BLaER1 (cell line): ENCODE measurements around the gene BLM.

Experiments used
- H3K27ac ChIP-seq: shearing (Covaris generic); formaldehyde crosslinking; 2 replicates; pipeline ENCODE4 v1.8.1; 2022
- H3K27me3 ChIP-seq: shearing (Covaris generic); formaldehyde crosslinking; 2 replicates; pipeline ENCODE4 v1.8.1; 2022
- H3K36me3 ChIP-seq: shearing (Covaris generic); formaldehyde crosslinking; 2 replicates; pipeline ENCODE4 v1.8.1; 2022
- H3K4me1 ChIP-seq: shearing (Covaris generic); formaldehyde crosslinking; 2 replicates; pipeline ENCODE4 v1.8.1; 2022
- H3K4me2 ChIP-seq: shearing (Covaris generic); formaldehyde crosslinking; 2 replicates; pipeline ENCODE4 v1.8.1; 2022
- H3K4me3 ChIP-seq: shearing (Covaris generic); formaldehyde crosslinking; 2 replicates; pipeline ENCODE4 v1.8.1; 2022
- H3K9ac ChIP-seq: shearing (Covaris generic); formaldehyde crosslinking; 2 replicates; pipeline ENCODE4 v1.8.1; 2022
- H3K9me3 ChIP-seq: shearing (Covaris generic); formaldehyde crosslinking; 2 replicates; pipeline ENCODE4 v1.8.1; 2022
- H4K20me1 ChIP-seq: shearing (Covaris generic); formaldehyde crosslinking; 2 replicates; pipeline ENCODE4 v1.8.1; 2022
- Cebpa-rat ChIP-seq: shearing (Covaris generic); IDR thresholded peaks from 2 replicates; pipeline ENCODE4 v1.8.1; 2022

The BLM gene

GRCh38 chr15:90814191-90814821 is 97.2 kb downstream of the BLM start:
- TF ChIP-seq Cebpa-rat = no peak
- Histone ChIP-seq H4K20me1 (no peaks in the 10 kb centered on the region), H3K27me3 (no peaks in the 10 kb centered on the region), H3K4me3 (no peak overlapping the region), H3K4me2 (no peak overlapping the region), H3K27ac (no peak overlapping the region), H3K9ac (0 out of 2 replicates have a peak overlapping the region, but pooled peaks have one; percentile 21), H3K4me1 (peaks cover 42% of the 10 kb centered on the region), H3K36me3 (peaks cover 65% of the 10 kb centered on the region), H3K9me3 (no peaks in the 10 kb centered on the region)

- Histone ChIP-seq H3K4me3 (no peak overlapping the region), H3K4me1 (peaks cover 60% of the 10 kb centered on the region), H3K9me3 (no peaks in the 10 kb centered on the region), H3K36me3 (peaks cover 42% of the 10 kb centered on the region), H3K27me3 (no peaks in the 10 kb centered on the region), H3K9ac (peak overlapping the region; percentile 69; the same call in 1 of the 2 replicates), H3K27ac (peak overlapping the region; percentile 88), H4K20me1 (no peaks in the 10 kb centered on the region), H3K4me2 (peak overlapping the region; percentile 85)
- no peak for TF ChIP-seq Cebpa-rat
Observed at GRCh38 chr15:90816401-90817116, 99.4 kb downstream of the BLM start.

GRCh38 chr15:90817117-90818057 is 100.2 kb downstream of the BLM start:
- peak overlapping the region; percentile 88 for H3K27ac ChIP-seq
- peaks cover 60% of the 10 kb centered on the region for H3K4me1 ChIP-seq
- H4K20me1 ChIP-seq = no peaks in the 10 kb centered on the region
- H3K4me2 ChIP-seq = peak overlapping the region; percentile 85
- peak overlapping the region; percentile 69; the same call in 1 of the 2 replicates for H3K9ac ChIP-seq
- H3K36me3 ChIP-seq = peaks cover 34% of the 10 kb centered on the region
- no peaks in the 10 kb centered on the region for H3K9me3 ChIP-seq
- no peak for TF ChIP-seq Cebpa-rat
- H3K27me3 ChIP-seq = no peaks in the 10 kb centered on the region
- peak overlapping the region; percentile 20; the same call in 1 of the 2 replicates for H3K4me3 ChIP-seq

GRCh38 chr15:90818251-90819210 is 101.4 kb downstream of the BLM start:
- no peaks in the 10 kb centered on the region for H4K20me1 ChIP-seq
- no peak for TF ChIP-seq Cebpa-rat
- H3K4me1 ChIP-seq = peaks cover 66% of the 10 kb centered on the region
- peak overlapping the region; percentile 88 for H3K27ac ChIP-seq
- H3K27me3 ChIP-seq = no peaks in the 10 kb centered on the region
- peak overlapping the region; percentile 48 for H3K4me3 ChIP-seq
- H3K4me2 ChIP-seq = peak overlapping the region; percentile 85
- peak overlapping the region; percentile 70 for H3K9ac ChIP-seq
- H3K9me3 ChIP-seq = no peaks in the 10 kb centered on the region
- peaks cover 23% of the 10 kb centered on the region for H3K36me3 ChIP-seq

GRCh38 chr15:90819390-90819789 is 102.2 kb downstream of the BLM start:
- peak overlapping the region; percentile 85 for H3K4me2 ChIP-seq
- peak overlapping the region; percentile 70 for H3K9ac ChIP-seq
- peaks cover 74% of the 10 kb centered on the region for H3K4me1 ChIP-seq
- H3K27me3 ChIP-seq = no peaks in the 10 kb centered on the region
- no peaks in the 10 kb centered on the region for H4K20me1 ChIP-seq
- peaks cover 14% of the 10 kb centered on the region for H3K36me3 ChIP-seq
- H3K9me3 ChIP-seq = no peaks in the 10 kb centered on the region
- peak overlapping the region; percentile 48 for H3K4me3 ChIP-seq
- TF ChIP-seq Cebpa-rat = no peak
- peak overlapping the region; percentile 88 for H3K27ac ChIP-seq

GRCh38 chr15:90819850-90820249 is 102.7 kb downstream of the BLM start:
- TF ChIP-seq Cebpa-rat = no peak
- peak overlapping the region; percentile 88 for H3K27ac ChIP-seq
- no peaks in the 10 kb centered on the region for H4K20me1 ChIP-seq
- H3K27me3 ChIP-seq = no peaks in the 10 kb centered on the region
- no peaks in the 10 kb centered on the region for H3K9me3 ChIP-seq
- H3K4me2 ChIP-seq = peak overlapping the region; percentile 85
- H3K4me1 ChIP-seq = peaks cover 76% of the 10 kb centered on the region
- peak overlapping the region; percentile 48; the same call in 1 of the 2 replicates for H3K4me3 ChIP-seq
- peaks cover 9% of the 10 kb centered on the region; the same call in 1 of the 2 replicates for H3K36me3 ChIP-seq
- peak overlapping the region; percentile 70 for H3K9ac ChIP-seq

- H3K4me3 ChIP-seq = no peak overlapping the region
- H3K27me3 ChIP-seq = no peaks in the 10 kb centered on the region
- H4K20me1 ChIP-seq = no peaks in the 10 kb centered on the region
- H3K9me3 ChIP-seq = no peaks in the 10 kb centered on the region
- H3K36me3 ChIP-seq = peaks cover 3% of the 10 kb centered on the region; the same call in 1 of the 2 replicates
- peak overlapping the region; percentile 70; the same call in 1 of the 2 replicates for H3K9ac ChIP-seq
- peak overlapping the region; percentile 88 for H3K27ac ChIP-seq
- TF ChIP-seq Cebpa-rat = no peak
- peak overlapping the region; percentile 85 for H3K4me2 ChIP-seq
- peaks cover 76% of the 10 kb centered on the region for H3K4me1 ChIP-seq
Observed at GRCh38 chr15:90820481-90820880, 103.3 kb downstream of the BLM start.

GRCh38 chr15:90822204-90822955 is 105.2 kb downstream of the BLM start:
- no peak overlapping the region for H3K27ac ChIP-seq
- H3K4me1 ChIP-seq = peaks cover 64% of the 10 kb centered on the region
- H3K36me3 ChIP-seq = no peaks in the 10 kb centered on the region
- H3K4me2 ChIP-seq = no peak overlapping the region
- H4K20me1 ChIP-seq = no peaks in the 10 kb centered on the region
- no peaks in the 10 kb centered on the region for H3K27me3 ChIP-seq
- no peak overlapping the region for H3K4me3 ChIP-seq
- no peak overlapping the region for H3K9ac ChIP-seq
- TF ChIP-seq Cebpa-rat = no peak
- peaks cover 12% of the 10 kb centered on the region for H3K9me3 ChIP-seq
